NCI-H2171 (cell line): ENCODE measurements around the gene EPM2A.
"Not testable (repeated sequence)": the region's sequence is repeated elsewhere in the genome, so short reads cannot be mapped to it uniquely, and the experiment has no call there.

Experiments
- DNase-seq: peaks from one replicate; lab custom pipeline; 2025; lab: John Stamatoyannopoulos, UW

Gene EPM2A

GRCh38 chr6:145729887-145730286 lies 5.4 kb downstream of the EPM2A start:
- DNase-seq: no peak

- no peak for DNase-seq
These were observed 6.6 kb downstream of the EPM2A start for GRCh38 chr6:145728444-145729385.

- DNase-seq: no peak
These were observed 7.4 kb downstream of the EPM2A start for GRCh38 chr6:145727817-145728388.

GRCh38 chr6:145725570-145725969 lies 9.8 kb downstream of the EPM2A start:
- DNase-seq: no peak

- DNase-seq: no peak
These were observed 11.7 kb downstream of the EPM2A start for GRCh38 chr6:145723646-145724045.

GRCh38 chr6:145722190-145722589 lies 13.1 kb downstream of the EPM2A start:
- no peak for DNase-seq

GRCh38 chr6:145721144-145721543 lies 14.2 kb downstream of the EPM2A start:
- DNase-seq: no peak

- DNase-seq: no peak
These were observed 19.9 kb downstream of the EPM2A start for GRCh38 chr6:145715426-145715825.

- DNase-seq: no peak
These were observed 20.6 kb downstream of the EPM2A start for GRCh38 chr6:145714731-145715130.

GRCh38 chr6:145713773-145714172 lies 21.5 kb downstream of the EPM2A start:
- DNase-seq: no peak

- no peak for DNase-seq
These were observed 23.9 kb downstream of the EPM2A start for GRCh38 chr6:145711372-145711771.

GRCh38 chr6:145707397-145707796 lies 27.9 kb downstream of the EPM2A start:
- DNase-seq: no peak

- DNase-seq: no peak
These were observed 29.8 kb downstream of the EPM2A start for GRCh38 chr6:145705561-145705960.

GRCh38 chr6:145704143-145704781 lies 31.1 kb downstream of the EPM2A start:
- no peak for DNase-seq

GRCh38 chr6:145699462-145699861 lies 35.9 kb downstream of the EPM2A start:
- DNase-seq: no peak

GRCh38 chr6:145697401-145697800 lies 37.9 kb downstream of the EPM2A start:
- DNase-seq: not testable (repeated sequence)

GRCh38 chr6:145694083-145694737 lies 41.1 kb downstream of the EPM2A start:
- DNase-seq: no peak

- no peak for DNase-seq
These were observed 44.4 kb downstream of the EPM2A start for GRCh38 chr6:145690969-145691368.

- DNase-seq: no peak
These were observed 45.8 kb downstream of the EPM2A start for GRCh38 chr6:145689529-145689928.

- DNase-seq: no peak
These were observed 46.8 kb downstream of the EPM2A start for GRCh38 chr6:145688493-145688905.

- DNase-seq: no peak
These were observed 49.4 kb downstream of the EPM2A start for GRCh38 chr6:145685932-145686331.

- DNase-seq: no peak
These were observed 53.4 kb downstream of the EPM2A start for GRCh38 chr6:145681965-145682364.
